Measurements from ENCODE around the gene KCNG1. TPM values are rescaled to one million over a fixed set of nuclear protein-coding genes. Genes with fewer than 3 reads are reported as not detected.

KCNG1 gene
- polyA plus RNA-seq: not detected

- peak; percentile 6 to 26 (median 14) for DNase-seq
- H3K27ac Mint-ChIP-seq: no peak within 1 kb of the TSS
- H3K4me1 Mint-ChIP-seq: peaks cover 6 to 12% of the 10 kb centered on the region in 2 donors
- H3K4me3 Mint-ChIP-seq: peak within 1 kb of the TSS; percentile 65 to 77 (median 72)
- no peaks in the 10 kb centered on the region for H3K36me3 Mint-ChIP-seq
- H3K9me3 Mint-ChIP-seq: no peaks in the 10 kb centered on the region
- peaks cover 15 to 23% (median 22%) of the 10 kb centered on the region in 3 donors for H3K27me3 Mint-ChIP-seq (ENCODE audit: low read depth in 3 of 3)
These were observed at the start of gene KCNG1 for GRCh38 chr20:51022803-51023616. KCNG1 (minus strand) TSS chr20:51023107; CDS start chr20:51010338, 12,769 bp downstream.

- H3K27ac Mint-ChIP-seq: no peak overlapping the region
- no peaks in the 10 kb centered on the region for H3K9me3 Mint-ChIP-seq
- no peaks in the 10 kb centered on the region for H3K4me1 Mint-ChIP-seq
- no peak for DNase-seq
- peaks cover 3 to 16% (median 6%) of the 10 kb centered on the region in 3 donors for H3K27me3 Mint-ChIP-seq (ENCODE audit: low read depth in 3 of 3)
- H3K4me3 Mint-ChIP-seq: no peak overlapping the region
- no peaks in the 10 kb centered on the region for H3K36me3 Mint-ChIP-seq
These were observed 47.7 kb upstream of the KCNG1 start for GRCh38 chr20:51070621-51071020.

GRCh38 chr20:51067792-51068191, 44.9 kb upstream of the KCNG1 start:
- no peak for DNase-seq
- Mint-ChIP-seq H3K36me3 (no peaks in the 10 kb centered on the region), H3K9me3 (no peaks in the 10 kb centered on the region), H3K27ac (no peak overlapping the region), H3K4me1 (no peaks in the 10 kb centered on the region), H3K27me3 (ENCODE audit: low read depth in 3 of 3) (peaks cover 3 to 14% (median 6%) of the 10 kb centered on the region in 3 donors), H3K4me3 (no peak overlapping the region)

GRCh38 chr20:51065615-51066014, 42.7 kb upstream of the KCNG1 start:
- DNase-seq: no peak
- no peaks in the 10 kb centered on the region for H3K9me3 Mint-ChIP-seq
- H3K27me3 Mint-ChIP-seq (ENCODE audit: low read depth in 3 of 3): peaks cover 2 to 9% (median 2%) of the 10 kb centered on the region in 3 donors
- H3K4me3 Mint-ChIP-seq: no peak overlapping the region
- H3K27ac Mint-ChIP-seq: no peak overlapping the region
- H3K4me1 Mint-ChIP-seq: no peaks in the 10 kb centered on the region
- no peaks in the 10 kb centered on the region for H3K36me3 Mint-ChIP-seq

GRCh38 chr20:51064137-51064536, 41.2 kb upstream of the KCNG1 start:
- no peak overlapping the region for H3K27ac Mint-ChIP-seq
- no peaks in the 10 kb centered on the region for H3K36me3 Mint-ChIP-seq
- no peaks in the 10 kb centered on the region for H3K9me3 Mint-ChIP-seq
- H3K4me1 Mint-ChIP-seq: no peaks in the 10 kb centered on the region
- H3K27me3 Mint-ChIP-seq (ENCODE audit: low read depth in 3 of 3): peaks cover 2 to 11% (median 4%) of the 10 kb centered on the region in 3 donors
- DNase-seq: no peak
- H3K4me3 Mint-ChIP-seq: no peak overlapping the region

- DNase-seq: no peak
- peaks cover 2 to 8% (median 8%) of the 10 kb centered on the region in 3 donors for H3K27me3 Mint-ChIP-seq (ENCODE audit: low read depth in 3 of 3)
- no peaks in the 10 kb centered on the region for H3K4me1 Mint-ChIP-seq
These were observed 39.2 kb upstream of the KCNG1 start for GRCh38 chr20:51062065-51062464.

GRCh38 chr20:51061418-51062045, 38.6 kb upstream of the KCNG1 start:
- Mint-ChIP-seq H3K27ac (no peak overlapping the region), H3K27me3 (ENCODE audit: low read depth in 3 of 3) (peaks cover 4 to 8% (median 8%) of the 10 kb centered on the region in 3 donors), H3K36me3 (no peaks in the 10 kb centered on the region), H3K4me3 (no peak overlapping the region), H3K9me3 (no peaks in the 10 kb centered on the region), H3K4me1 (no peaks in the 10 kb centered on the region)
- no peak for DNase-seq

More at GRCh38 chr20:51062065-51062464, 39.2 kb upstream of the KCNG1 start:
- Mint-ChIP-seq H3K27ac (no peak overlapping the region), H3K4me3 (no peak overlapping the region), H3K9me3 (no peaks in the 10 kb centered on the region), H3K36me3 (no peaks in the 10 kb centered on the region)

- no peak overlapping the region for H3K4me3 Mint-ChIP-seq
- H3K36me3 Mint-ChIP-seq: no peaks in the 10 kb centered on the region
- DNase-seq: no peak
- H3K4me1 Mint-ChIP-seq: no peaks in the 10 kb centered on the region
- no peaks in the 10 kb centered on the region for H3K9me3 Mint-ChIP-seq
- peaks cover 4 to 9% (median 8%) of the 10 kb centered on the region in 3 donors for H3K27me3 Mint-ChIP-seq (ENCODE audit: low read depth in 3 of 3)
- no peak overlapping the region for H3K27ac Mint-ChIP-seq
These were observed 37.4 kb upstream of the KCNG1 start for GRCh38 chr20:51060301-51060700.

- Mint-ChIP-seq H3K27me3 (ENCODE audit: low read depth in 3 of 3) (peaks cover 4 to 9% (median 8%) of the 10 kb centered on the region in 3 donors), H3K9me3 (no peaks in the 10 kb centered on the region), H3K27ac (no peak overlapping the region), H3K4me3 (no peak overlapping the region), H3K4me1 (no peaks in the 10 kb centered on the region), H3K36me3 (no peaks in the 10 kb centered on the region)
- no peak for DNase-seq
These were observed 37.0 kb upstream of the KCNG1 start for GRCh38 chr20:51059862-51060261.

- Mint-ChIP-seq H3K4me3 (no peak overlapping the region), H3K27me3 (ENCODE audit: low read depth in 3 of 3) (peaks cover 4 to 12% (median 7%) of the 10 kb centered on the region in 3 donors), H3K27ac (no peak overlapping the region), H3K9me3 (no peaks in the 10 kb centered on the region), H3K4me1 (no peaks in the 10 kb centered on the region), H3K36me3 (no peaks in the 10 kb centered on the region)
- no peak for DNase-seq
These were observed 35.1 kb upstream of the KCNG1 start for GRCh38 chr20:51058017-51058416.

- Mint-ChIP-seq H3K4me3 (no peak overlapping the region), H3K4me1 (no peaks in the 10 kb centered on the region), H3K9me3 (peaks cover 0 to 1% (median 0%) of the 10 kb centered on the region in 6 donors), H3K27ac (no peak overlapping the region), H3K27me3 (ENCODE audit: low read depth in 3 of 3) (peaks cover 5 to 14% (median 8%) of the 10 kb centered on the region in 3 donors), H3K36me3 (no peaks in the 10 kb centered on the region)
- DNase-seq: no peak
These were observed 31.3 kb upstream of the KCNG1 start for GRCh38 chr20:51054233-51054632.

GRCh38 chr20:51050531-51051075, 27.7 kb upstream of the KCNG1 start:
- Mint-ChIP-seq H3K4me3 (no peak overlapping the region), H3K4me1 (no peaks in the 10 kb centered on the region), H3K9me3 (peaks cover 0 to 1% (median 0%) of the 10 kb centered on the region in 6 donors), H3K27ac (no peak overlapping the region), H3K36me3 (no peaks in the 10 kb centered on the region), H3K27me3 (ENCODE audit: low read depth in 3 of 3) (peaks cover 1 to 15% (median 4%) of the 10 kb centered on the region in 3 donors)
- DNase-seq: no peak

GRCh38 chr20:51046021-51046985, 23.4 kb upstream of the KCNG1 start:
- H3K36me3 Mint-ChIP-seq: no peaks in the 10 kb centered on the region
- no peak for DNase-seq
- H3K4me1 Mint-ChIP-seq: no peaks in the 10 kb centered on the region
- H3K9me3 Mint-ChIP-seq: peaks cover 0 to 1% (median 0%) of the 10 kb centered on the region in 6 donors
- peaks cover 1 to 11% (median 9%) of the 10 kb centered on the region in 3 donors for H3K27me3 Mint-ChIP-seq (ENCODE audit: low read depth in 3 of 3)
- H3K27ac Mint-ChIP-seq: no peak overlapping the region
- H3K4me3 Mint-ChIP-seq: no peak overlapping the region
